Endothelial cell of umbilical vein (primary cell): ENCODE results near the gene CXCL3. TPM values are rescaled to one million over a fixed set of nuclear protein-coding genes. Genes with fewer than 3 reads are reported as not detected.

ENCODE experiments used
- BruUV-seq: library from RNA; stranded (reverse); fragments of 400-500 nt; replicated peaks from 2 replicates; lab custom pipeline; 2021; lab: Mats Ljungman, UMichigan
- CTCF ChIA-PET: fragments of 300-600, 350-600 bp; sonication (Branson Sonifier 250); formaldehyde crosslinking; loops from one replicate; lab custom pipeline; 2021; ENCODE audit warnings: antibody characterized with exemption, inconsistent platforms; lab: Charles Lee
- POLR2A ChIA-PET: fragments of 300-600, 350-600 bp; sonication (Branson Sonifier 250); formaldehyde crosslinking; loops from one replicate; lab custom pipeline; 2021; ENCODE audit warnings: antibody characterized with exemption, inconsistent platforms; lab: Charles Lee
- DNase-seq: peaks from one replicate; pipeline ENCODE4 v3.0.0-alpha.2; 2011; ENCODE audit warnings: low read depth, low spot score
- FAIRE-seq: peaks from 2 replicates; lab custom pipeline; 2011; peaks lifted over from hg19 to GRCh38; lab: Jason Lieb, UNC
- H2AFZ ChIP-seq: 2 replicates; pipeline ENCODE4 v1.6.0; 2012; ENCODE audit warnings: low read depth, low read length, control low read depth, inconsistent platforms
- H3K27ac ChIP-seq: 2 replicates; pipeline ENCODE4 v1.5.1; 2011; ENCODE audit warnings: low read depth, mild to moderate bottlenecking, control low read depth, low read length, moderate library complexity; ENCODE audit not compliant: insufficient read depth
- H3K27me3 ChIP-seq, 2 experiments: 2 replicates each; pipeline versions ENCODE4 v1.6.0 to v1.6.1; 2011; ENCODE audit warnings: low read length in 2 of 2, mixed read lengths in 1 of 2; ENCODE audit not compliant: control insufficient read depth in 2 of 2, insufficient read depth in 2 of 2
- H3K36me3 ChIP-seq, 2 experiments: 2 replicates in 1 of 2; 3 replicates in 1 of 2; pipeline ENCODE4 v1.5.1; 2011; ENCODE audit warnings: low read length in 2 of 2, mild to moderate bottlenecking in 1 of 2, moderate library complexity in 1 of 2; ENCODE audit not compliant: control insufficient read depth in 2 of 2, insufficient read depth in 2 of 2; ENCODE audit errors: extremely low read depth in 1 of 2
- H3K4me1 ChIP-seq: 3 replicates; pipeline ENCODE4 v1.5.1; 2011; ENCODE audit warnings: mild to moderate bottlenecking, low read length; ENCODE audit not compliant: control insufficient read depth, insufficient read depth; ENCODE audit errors: extremely low read depth
- H3K4me2 ChIP-seq: 2 replicates; pipeline ENCODE4 v1.6.1; 2011; ENCODE audit warnings: low read length, control low read depth, mixed read lengths; ENCODE audit not compliant: insufficient read depth
- H3K4me3 ChIP-seq, 3 experiments: fragments of 200-600 bp in 1 of 3; sonication (generic), shearing (Covaris generic) in 1 of 3; replicated peaks in 1 of 3; 2 replicates each; pipeline ENCODE4 v1.5.1; 2011 to 2016; ENCODE audit warnings: control low read depth in 3 of 3, low read length in 3 of 3, mild to moderate bottlenecking in 2 of 3, inconsistent platforms in 1 of 3, low read depth in 1 of 3, moderate library complexity in 1 of 3; ENCODE audit not compliant: insufficient read depth in 1 of 3
- H3K79me2 ChIP-seq: 2 replicates; pipeline ENCODE4 v1.6.0; 2012; ENCODE audit warnings: low read length, inconsistent platforms; ENCODE audit not compliant: control insufficient read depth, insufficient read depth
- H3K9ac ChIP-seq: replicated peaks from 2 replicates; pipeline ENCODE3; 2011; ENCODE audit warnings: low read length, control low read depth; ENCODE audit not compliant: insufficient read depth; ENCODE audit errors: extremely low read depth
- H3K9me1 ChIP-seq: replicated peaks from 3 replicates; pipeline ENCODE4 v1.6.0; 2011; ENCODE audit warnings: mild to moderate bottlenecking, low read length; ENCODE audit not compliant: control insufficient read depth, insufficient read depth; ENCODE audit errors: extremely low read depth
- H3K9me3 ChIP-seq: replicated peaks from 2 replicates; pipeline ENCODE4 v1.5.1; 2012; ENCODE audit warnings: low read length, inconsistent platforms; ENCODE audit not compliant: control insufficient read depth, insufficient read depth
- H4K20me1 ChIP-seq: replicated peaks from 2 replicates; pipeline ENCODE3; 2011; ENCODE audit warnings: mild to moderate bottlenecking, low read length; ENCODE audit not compliant: control insufficient read depth, insufficient read depth; ENCODE audit errors: extremely low read depth
- CTCF ChIP-seq, 2 donors: IDR thresholded peaks; 1 replicate in 1 of 2; 2 replicates in 1 of 2; pipeline ENCODE4 v1.5.1; 2011; ENCODE audit warnings: low read length in 2 of 2, mild to moderate bottlenecking in 2 of 2, moderate library complexity in 2 of 2, control low read depth in 1 of 2, inconsistent platforms in 1 of 2, low read depth in 1 of 2; ENCODE audit not compliant: insufficient read depth in 1 of 2; ENCODE audit errors: extremely low read depth in 1 of 2
- EZH2 ChIP-seq: IDR thresholded peaks from 2 replicates; pipeline ENCODE4 v1.6.1; 2012; ENCODE audit warnings: borderline replicate concordance, low read depth, mild to moderate bottlenecking, moderate library complexity, low read length, inconsistent platforms; ENCODE audit not compliant: severe bottlenecking
- FOS ChIP-seq: IDR thresholded peaks from 2 replicates; pipeline ENCODE4 v1.6.1; 2011; ENCODE audit warnings: mild to moderate bottlenecking, low read length, moderate library complexity, borderline replicate concordance; ENCODE audit not compliant: insufficient read depth
- GATA2 ChIP-seq: IDR thresholded peaks from 2 replicates; pipeline ENCODE4 v1.7.0; 2011; ENCODE audit warnings: low read depth, mild to moderate bottlenecking, moderate library complexity, mixed read lengths, low read length; ENCODE audit not compliant: insufficient read length, insufficient read depth
- JUN ChIP-seq: IDR thresholded peaks from 2 replicates; pipeline ENCODE4 v1.6.1; 2011; ENCODE audit warnings: borderline replicate concordance, low read depth; ENCODE audit not compliant: insufficient read length, insufficient read depth
- MAX ChIP-seq: IDR thresholded peaks from 2 replicates; pipeline ENCODE4 v1.6.1; 2011; ENCODE audit not compliant: insufficient read depth, insufficient read length
- MYC ChIP-seq: IDR thresholded peaks from one replicate; pipeline ENCODE4 v1.6.1; 2011; ENCODE audit warnings: mild to moderate bottlenecking, low read depth, low read length
- POLR2AphosphoS5 ChIP-seq: IDR thresholded peaks from 2 replicates; pipeline ENCODE4 v1.6.1; 2012; ENCODE audit warnings: low read depth, mild to moderate bottlenecking, control low read depth, low read length, moderate library complexity; ENCODE audit not compliant: insufficient read depth
- dilution Hi-C: fragments of 300-500 bp; cut with MboI; formaldehyde crosslinking; loops from one replicate; pipeline ENCODE4 v1.15.0; 2019; ENCODE audit warnings: low sequenced_read_pairs; ENCODE audit not compliant: extremely low pct_ligation_motif_present
- intact Hi-C: fragments of 100-400 bp; cut with micrococcal nuclease; formaldehyde crosslinking; loops from one replicate; pipeline ENCODE4 v1.10.0; 2022
- polyA plus RNA-seq, 4 experiments: library from polyadenylated mRNA; depleted of rRNA in 3 of 4; stranded (reverse) in 3 of 4; unstranded in 1 of 4; fragments of >200 nt; gene quantifications; 2 replicates each; pipeline versions ENCODE4 v1.2.1 to v1.2.3, GENCODE V29; 2011 to 2012; ENCODE audit warnings: missing spikeins in 1 of 4
- total RNA-seq: library from RNA; stranded (reverse); gene quantifications from 2 replicates; pipeline ENCODE4 v1.2.3, GENCODE V29; 2021

The CXCL3 gene
- total and polyA plus RNA-seq, 2 donors (not counting 3 experiments of a cell fraction or from before 2014, with no cell fraction given): 1.1 to 1.3 TPM

GRCh38 chr4:73991742-73992000 is 46.8 kb downstream of the CXCL3 start:
- H3K4me2 ChIP-seq: no peak overlapping the region
- no peaks in the 10 kb centered on the region for H3K9me1 ChIP-seq
- no peaks in the 10 kb centered on the region for H3K4me1 ChIP-seq
- H2AFZ ChIP-seq: no peak overlapping the region
- POLR2A ChIA-PET: no interaction called here
- no TSS peak for BruUV-seq
- H3K27me3 ChIP-seq: no peaks in the 10 kb centered on the region
- FAIRE-seq: no peak
- CTCF ChIA-PET: no interaction called here
- H4K20me1 ChIP-seq: no peaks in the 10 kb centered on the region
- no peak for TF ChIP-seq CTCF (IDR thresholded peaks at IDR 0.05; ENCODE audit: extremely low read depth in 1 of 2, insufficient read depth in 1 of 2, low read depth in 1 of 2, low read length in 2 of 2)
- TF ChIP-seq POLR2AphosphoS5: no peak
- no peak for TF ChIP-seq EZH2
- TF ChIP-seq MAX: no peak
- no peak for TF ChIP-seq MYC
- TF ChIP-seq FOS: no peak
- TF ChIP-seq JUN: no peak
- TF ChIP-seq GATA2: no peak
- H3K9ac ChIP-seq: no peak overlapping the region
- intact Hi-C loops: no loop called here
- no peak overlapping the region for H3K4me3 ChIP-seq
- no peaks in the 10 kb centered on the region for H3K79me2 ChIP-seq
- no peak for DNase-seq
- no peaks in the 10 kb centered on the region for H3K36me3 ChIP-seq
- no peaks in the 10 kb centered on the region for H3K9me3 ChIP-seq
- H3K27ac ChIP-seq: no peak overlapping the region
- dilution Hi-C loops: no loop called here
